Kidney (tissue), 14 donors: ENCODE results near the gene PPDPF. TPM values are rescaled to one million over a fixed set of nuclear protein-coding genes. Genes with fewer than 3 reads are reported as not detected.

ENCODE experiments used
- DNase-seq, 5 donors: peaks; one replicate each; pipeline ENCODE4 v3.0.0-alpha.2; 2013 to 2020
- FAIRE-seq: peaks from 2 replicates; lab custom pipeline; 2012; peaks lifted over from hg19 to GRCh38; lab: Jason Lieb, UNC
- H3K27ac ChIP-seq, 2 donors: one replicate each; pipeline ENCODE4 v1.7.0; 2013; ENCODE audit warnings: low read depth in 2 of 2, low read length in 2 of 2, inconsistent platforms in 1 of 2
- H3K27me3 ChIP-seq: one replicate; pipeline ENCODE4 v1.7.1; 2013; ENCODE audit warnings: low read length, inconsistent platforms; ENCODE audit not compliant: control insufficient read depth, insufficient read depth
- H3K36me3 ChIP-seq, 3 donors: one replicate each; pipeline versions ENCODE4 v1.7.0 to v1.7.1; 2013; ENCODE audit warnings: low read length in 3 of 3, control low read depth in 1 of 3, inconsistent platforms in 1 of 3; ENCODE audit not compliant: insufficient read depth in 3 of 3, control insufficient read depth in 2 of 3
- H3K4me1 ChIP-seq, 3 donors: one replicate each; pipeline versions ENCODE4 v1.7.0 to v1.7.1; 2013; ENCODE audit warnings: low read length in 3 of 3, inconsistent platforms in 1 of 3, low read depth in 1 of 3; ENCODE audit not compliant: control insufficient read depth in 2 of 3, insufficient read depth in 2 of 3
- H3K4me3 ChIP-seq, 3 donors: one replicate each; pipeline versions ENCODE4 v1.7.0 to v1.8.1; 2013; ENCODE audit warnings: low read length in 3 of 3, control low read depth in 1 of 3, inconsistent platforms in 1 of 3
- H3K9ac ChIP-seq, 3 donors: one replicate each; pipeline versions ENCODE4 v1.7.0 to v1.7.1; 2013; ENCODE audit warnings: low read length in 3 of 3, control low read depth in 1 of 3, inconsistent platforms in 1 of 3
- H3K9me3 ChIP-seq, 3 donors: one replicate each; pipeline versions ENCODE4 v1.7.0 to v1.7.1; 2013; ENCODE audit warnings: low read length in 3 of 3, control low read depth in 1 of 3, inconsistent platforms in 1 of 3; ENCODE audit not compliant: control insufficient read depth in 2 of 3, insufficient read depth in 1 of 3
- intact Hi-C: fragments of 100-400 bp; cut with DNase I; formaldehyde crosslinking; loops from one replicate; pipeline ENCODE4 v1.11.1; 2022
- polyA plus RNA-seq: library from polyadenylated mRNA; stranded (reverse); fragments of 350-450 nt; fragmentation: Illumina TruSeq; extraction: RNeasy Lipid Tissue Mini Kit (QIAGEN cat#74804); gene quantifications from one replicate; pipeline ENCODE4 v1.2.3, GENCODE V29; 2014; ENCODE audit warnings: low read depth, low replicate concordance; ENCODE audit not compliant: insufficient read depth
- total RNA-seq: library from RNA; stranded (reverse); fragmentation: NEBNext Ultra II Directional; extraction: Animal tissue kit (Norgen Biotek cat#: 25700); gene quantifications from one replicate; pipeline ENCODE4 v1.2.1, GENCODE V29; 2021
- TF ChIP-seq, protein P1 (sequence below): IDR thresholded peaks from 3 replicates; pipeline ENCODE4 v1.5.1; 2012; ENCODE audit warnings: mild to moderate bottlenecking, moderate library complexity, borderline replicate concordance; ENCODE audit not compliant: insufficient read depth; ENCODE audit errors: extremely low read depth
- donor health status: control.
- donor health status: control.
- donor health status: control.
- donor health status: control.
- donor health status: control.
- donor health status: DM: yes; HTN: yes; CAD: no.
- donor health status: Normal renal cell carcinoma (clear cell type).

The PPDPF gene
- total and polyA plus RNA-seq, 2 donors from 2014 or later, result 578 to 961 TPM

DNA sequence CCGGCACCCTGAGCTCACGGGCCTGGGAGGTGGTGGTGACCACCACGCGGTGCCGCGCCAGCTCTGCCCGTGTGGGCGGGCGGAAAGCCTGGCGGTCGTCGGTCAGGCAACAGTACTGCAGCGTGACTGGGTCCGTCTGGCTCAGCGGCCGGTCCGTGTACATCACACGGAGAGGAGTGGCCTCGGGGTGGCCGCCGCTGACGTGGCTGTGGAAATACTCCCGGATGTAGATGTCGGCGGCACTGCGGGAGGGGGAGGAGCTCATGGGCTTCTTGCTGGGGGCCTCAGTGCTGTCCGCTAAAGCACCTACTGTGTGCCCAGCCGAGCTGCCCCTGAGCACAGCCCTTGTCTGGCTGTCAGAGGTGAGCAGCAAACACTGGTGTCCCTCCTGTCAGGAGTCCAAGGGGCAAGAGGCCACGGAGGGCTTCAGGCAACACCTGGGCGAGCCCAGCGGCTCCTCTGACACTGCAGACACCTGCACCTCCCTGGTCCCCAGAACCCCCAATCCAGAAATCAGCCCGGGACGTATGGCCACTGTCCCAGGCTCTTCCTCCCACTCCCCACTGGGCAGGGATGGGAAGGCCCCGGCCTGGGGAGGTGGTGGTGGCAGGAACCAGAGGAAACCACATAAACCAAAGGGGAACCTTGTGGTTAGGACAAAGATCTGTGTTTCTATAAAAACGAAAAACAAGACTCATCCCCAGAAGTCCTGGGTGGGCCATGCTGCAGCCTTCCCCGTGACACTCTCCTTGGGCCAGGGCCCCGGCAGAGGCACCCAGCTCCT lies 47.0 kb downstream of the PPDPF start:
- TF ChIP-seq, protein P1, sequence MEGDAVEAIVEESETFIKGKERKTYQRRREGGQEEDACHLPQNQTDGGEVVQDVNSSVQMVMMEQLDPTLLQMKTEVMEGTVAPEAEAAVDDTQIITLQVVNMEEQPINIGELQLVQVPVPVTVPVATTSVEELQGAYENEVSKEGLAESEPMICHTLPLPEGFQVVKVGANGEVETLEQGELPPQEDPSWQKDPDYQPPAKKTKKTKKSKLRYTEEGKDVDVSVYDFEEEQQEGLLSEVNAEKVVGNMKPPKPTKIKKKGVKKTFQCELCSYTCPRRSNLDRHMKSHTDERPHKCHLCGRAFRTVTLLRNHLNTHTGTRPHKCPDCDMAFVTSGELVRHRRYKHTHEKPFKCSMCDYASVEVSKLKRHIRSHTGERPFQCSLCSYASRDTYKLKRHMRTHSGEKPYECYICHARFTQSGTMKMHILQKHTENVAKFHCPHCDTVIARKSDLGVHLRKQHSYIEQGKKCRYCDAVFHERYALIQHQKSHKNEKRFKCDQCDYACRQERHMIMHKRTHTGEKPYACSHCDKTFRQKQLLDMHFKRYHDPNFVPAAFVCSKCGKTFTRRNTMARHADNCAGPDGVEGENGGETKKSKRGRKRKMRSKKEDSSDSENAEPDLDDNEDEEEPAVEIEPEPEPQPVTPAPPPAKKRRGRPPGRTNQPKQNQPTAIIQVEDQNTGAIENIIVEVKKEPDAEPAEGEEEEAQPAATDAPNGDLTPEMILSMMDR, result no peak
- no peak overlapping the region for H3K4me3 ChIP-seq
- no peaks in the 10 kb centered on the region for H3K27me3 ChIP-seq
- no peak overlapping the region for H3K9ac ChIP-seq
- H3K9me3 ChIP-seq, result no peaks in the 10 kb centered on the region
- H3K27ac ChIP-seq, result no peak overlapping the region
- H3K4me1 ChIP-seq, result no peaks in the 10 kb centered on the region
- intact Hi-C loops, result no loop called here
- FAIRE-seq (no peak), DNase-seq (no peak)
- no peaks in the 10 kb centered on the region for H3K36me3 ChIP-seq

DNA sequence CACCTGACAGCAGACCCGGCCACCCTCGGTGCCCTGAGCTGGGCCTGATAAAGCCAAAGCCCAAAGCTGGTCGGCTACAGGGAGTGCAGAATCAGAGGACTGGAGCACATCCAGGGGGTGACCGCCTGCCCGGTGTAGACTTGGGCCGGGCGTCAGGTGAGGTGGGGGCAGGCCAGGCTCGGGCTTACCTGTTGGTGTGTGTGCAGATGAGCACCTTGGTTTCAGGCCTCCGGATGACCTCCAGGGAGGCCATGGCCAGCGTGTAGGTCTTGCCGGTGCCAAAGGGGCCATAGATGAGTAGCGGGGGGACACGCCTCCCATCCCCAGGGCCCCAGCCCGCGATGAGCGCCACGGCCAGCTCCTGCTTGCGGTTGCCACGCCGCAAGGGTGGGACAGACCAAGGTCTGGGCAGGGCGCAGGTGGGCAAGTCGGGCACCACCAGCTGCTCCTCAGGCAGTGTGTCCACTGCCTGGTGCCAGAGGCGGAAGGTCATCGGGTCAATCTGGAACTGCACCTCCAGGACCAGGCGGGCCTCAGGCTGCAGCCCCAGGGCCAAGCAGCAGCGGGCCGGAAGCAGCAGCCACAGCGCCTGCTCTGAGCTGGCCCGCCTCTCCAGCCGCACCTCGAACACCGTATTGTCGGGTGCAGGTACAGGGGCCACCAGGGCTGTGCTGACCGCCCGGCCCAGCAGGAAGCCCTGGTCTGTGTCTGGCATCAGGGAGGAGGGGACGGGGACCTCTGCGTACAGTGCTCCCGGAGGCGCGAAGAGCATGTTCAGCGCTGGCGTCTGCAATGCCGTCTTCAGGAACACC lies 47.8 kb downstream of the PPDPF start:
- H3K4me3 ChIP-seq, result no peak overlapping the region
- intact Hi-C loops, result no loop called here
- H3K9me3 ChIP-seq, result no peaks in the 10 kb centered on the region
- H3K9ac ChIP-seq, result no peak overlapping the region
- FAIRE-seq (no peak), DNase-seq (no peak)
- H3K27ac ChIP-seq, result no peak overlapping the region
- TF ChIP-seq, protein P1, result no peak
- peaks cover 0 to 5% (median 0%) of the 10 kb centered on the region in 3 donors for H3K4me1 ChIP-seq
- H3K27me3 ChIP-seq, result no peaks in the 10 kb centered on the region
- H3K36me3 ChIP-seq, result no peaks in the 10 kb centered on the region

DNA sequence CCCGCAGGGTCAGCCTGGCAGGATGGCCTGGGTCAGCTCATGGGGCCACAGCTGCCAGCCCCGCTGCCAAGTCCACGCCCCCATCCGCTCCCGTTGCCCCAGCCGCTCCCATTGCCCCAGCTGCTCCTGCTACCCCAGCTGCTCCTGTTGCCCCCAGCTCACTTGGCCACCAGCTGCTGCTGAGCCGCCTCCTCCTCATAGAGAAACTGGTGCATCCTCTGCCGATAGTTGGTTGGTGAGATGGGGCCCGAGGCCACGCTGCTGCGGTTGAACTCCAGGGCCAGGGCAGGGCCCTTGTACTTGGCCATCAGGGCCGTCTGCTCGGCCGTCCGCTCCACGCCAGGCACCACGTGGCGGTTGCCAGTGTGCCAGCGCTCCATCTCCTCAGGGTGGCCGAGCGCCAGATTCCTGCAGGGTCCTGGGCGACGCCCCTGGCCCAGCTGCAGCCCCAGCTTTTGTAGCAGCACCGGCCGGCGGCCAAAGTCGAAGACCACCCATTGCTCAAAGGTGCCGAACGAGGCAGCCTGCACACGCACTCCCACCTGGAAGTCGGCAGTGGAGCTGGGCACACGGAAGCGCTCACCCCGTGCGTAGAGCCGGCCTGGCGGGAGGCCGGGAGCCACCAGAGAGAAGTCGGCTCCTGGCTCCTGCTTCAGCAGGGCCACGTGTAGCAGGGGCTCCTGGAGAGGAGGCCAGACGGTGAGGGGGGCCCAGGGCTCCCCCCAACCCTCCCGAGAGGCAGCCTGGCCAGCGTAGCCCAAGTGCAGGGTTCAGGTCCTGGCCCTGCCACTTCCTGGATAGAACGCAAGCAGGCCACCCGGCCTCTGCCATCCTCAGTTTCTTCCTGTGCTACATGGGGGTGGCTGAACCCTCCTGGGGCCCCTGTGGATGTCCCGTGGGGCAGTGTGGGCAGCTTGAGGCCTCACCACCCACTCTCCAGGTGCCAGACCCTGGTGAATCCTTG lies 48.7 kb downstream of the PPDPF start:
- no peaks in the 10 kb centered on the region for H3K36me3 ChIP-seq
- FAIRE-seq, result no peak

More for the DNA sequence above, 48.7 kb downstream of the PPDPF start:
- Histone ChIP-seq H3K4me3 (no peak overlapping the region), H3K27me3 (no peaks in the 10 kb centered on the region), H3K9ac (no peak overlapping the region), H3K9me3 (no peaks in the 10 kb centered on the region), H3K27ac (no peak overlapping the region), H3K4me1 (peaks cover 0 to 8% (median 0%) of the 10 kb centered on the region in 3 donors)
- TF ChIP-seq, protein P1, result no peak
- DNase-seq, result no peak
- intact Hi-C loops, result no loop called here
